Pancreas (tissue), 10 donors: Measurements from ENCODE around the gene PLXNC1. TPM values are rescaled to one million over a fixed set of nuclear protein-coding genes. Genes with fewer than 3 reads are reported as not detected.
A peak's percentile ranks its signal among the peaks of the same experiment; 100 is the strongest.

Experiments used
- ATAC-seq, 4 donors: fragments of 200-7000 bp; cut with Tn5 transposase; one replicate each; pipeline versions ENCODE4 v1.8.0 to v1.9.1; 2020; ENCODE audit warnings: mild to moderate bottlenecking in 4 of 4, moderate library complexity in 4 of 4
- DNase-seq, 6 donors: peaks; one replicate each; pipeline ENCODE4 v3.0.0-alpha.2; 2020
- FAIRE-seq: peaks from 2 replicates; lab custom pipeline; 2012; peaks lifted over from hg19 to GRCh38; lab: Jason Lieb, UNC
- H3K27ac ChIP-seq, 4 donors: fragments of 200-600 bp; sonication (generic); 1 replicate in 3 of 4; 2 replicates in 1 of 4; pipeline versions ENCODE4 v1.5.0 to v1.8.0; 2020
- H3K27me3 ChIP-seq, 4 donors: fragments of 200-600 bp; one replicate each; pipeline ENCODE4 v1.8.0; 2021
- H3K36me3 ChIP-seq, 3 donors: fragments of 200-600 bp; sonication (generic) in 1 of 3; one replicate each; pipeline versions ENCODE4 v1.5.0 to v1.8.0; 2020 to 2021
- H3K4me1 ChIP-seq, 3 donors: fragments of 200-600 bp; one replicate each; pipeline ENCODE4 v1.8.0; 2021
- H3K4me3 ChIP-seq, 4 donors: fragments of 200-600 bp; sonication (generic) in 2 of 4; one replicate each; pipeline versions ENCODE4 v1.5.0 to v1.8.0; 2020 to 2021
- H3K9me3 ChIP-seq, 4 donors: fragments of 200-600 bp; one replicate each; pipeline ENCODE4 v1.8.0; 2021
- WGBS, 2 donors: extraction: QIAGEN DNeasy Blood & Tissue Kit; methylation state at CpG; one replicate each; pipeline ENCODE4 v1.1.7; 2013; 5-methylcytosine and 5-hydroxymethylcytosine counted together
- intact Hi-C, 3 donors: fragments of 100-400 bp; cut with DNase I; formaldehyde crosslinking; loops; one replicate each; pipeline versions ENCODE4 v1.11.1 to v1.14.2; 2022
- polyA plus RNA-seq, 2 donors: library from polyadenylated mRNA; stranded (reverse); fragments of 200-250 nt; gene quantifications; one replicate each; pipeline ENCODE4 v1.2.3, GENCODE V29; 2013
- total RNA-seq, 6 donors: library from RNA; stranded (reverse); fragmentation: NEBNext Ultra II Directional in 4 of 6; extraction: Animal tissue kit (Norgen Biotek cat#: 25700) in 4 of 6; gene quantifications; one replicate each; pipeline versions ENCODE4 v1.2.1 to v1.2.4, GENCODE V29; 2021 to 2023
- TF ChIP-seq, protein P1 (sequence below), 4 donors: fragments of 200-600 bp; sonication (generic) in 3 of 4; IDR thresholded peaks; one replicate each; pipeline versions ENCODE4 v1.5.0 to v1.8.0; 2021; ENCODE audit warnings: antibody characterized with exemption in 4 of 4
- donor health status: healthy with polysubstance abuse.
- donor health status: DM: no; HTN: no; CAD: no; lungs with moderate emphysema.
- donor health status: DM: no; HTN: no; CAD: no.
- donor health status: control.
- donor health status: control.
- donor health status: Bipolar disorder and iron deficiency.
- donor health status: DM: yes; HTN: yes; CAD: no.
- donor health status: DM: no; HTN: no; CAD: no.
- donor health status: DM: no; HTN: no; CAD: no.
- donor health status: DM: yes; HTN: yes; CAD: no.

Gene PLXNC1
- total and polyA plus RNA-seq, 8 donors: 0.53 to 13.7 (median 2.0) TPM

DNA sequence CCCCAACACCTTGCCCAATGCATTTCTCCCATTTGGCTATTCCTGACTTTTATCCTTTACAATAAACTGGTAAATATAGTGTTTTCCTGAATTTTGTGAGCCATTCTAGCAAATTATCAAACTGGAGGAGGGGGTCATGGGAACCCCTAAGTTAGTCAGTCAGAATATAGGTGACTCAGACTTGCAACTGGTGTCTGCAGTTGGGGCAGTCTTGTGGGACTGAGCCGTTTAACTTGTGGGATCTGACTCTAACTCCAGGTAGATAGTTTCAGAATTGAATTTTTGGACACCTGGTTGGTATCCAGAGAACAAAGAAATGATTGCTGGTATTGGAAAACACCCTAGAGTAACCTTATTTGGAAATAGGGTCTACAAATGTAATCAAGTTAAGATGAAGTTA, 177.9 kb downstream of the PLXNC1 start:
- H3K4me1 ChIP-seq: no peaks in the 10 kb centered on the region
- FAIRE-seq: no peak
- TF ChIP-seq, protein P1, sequence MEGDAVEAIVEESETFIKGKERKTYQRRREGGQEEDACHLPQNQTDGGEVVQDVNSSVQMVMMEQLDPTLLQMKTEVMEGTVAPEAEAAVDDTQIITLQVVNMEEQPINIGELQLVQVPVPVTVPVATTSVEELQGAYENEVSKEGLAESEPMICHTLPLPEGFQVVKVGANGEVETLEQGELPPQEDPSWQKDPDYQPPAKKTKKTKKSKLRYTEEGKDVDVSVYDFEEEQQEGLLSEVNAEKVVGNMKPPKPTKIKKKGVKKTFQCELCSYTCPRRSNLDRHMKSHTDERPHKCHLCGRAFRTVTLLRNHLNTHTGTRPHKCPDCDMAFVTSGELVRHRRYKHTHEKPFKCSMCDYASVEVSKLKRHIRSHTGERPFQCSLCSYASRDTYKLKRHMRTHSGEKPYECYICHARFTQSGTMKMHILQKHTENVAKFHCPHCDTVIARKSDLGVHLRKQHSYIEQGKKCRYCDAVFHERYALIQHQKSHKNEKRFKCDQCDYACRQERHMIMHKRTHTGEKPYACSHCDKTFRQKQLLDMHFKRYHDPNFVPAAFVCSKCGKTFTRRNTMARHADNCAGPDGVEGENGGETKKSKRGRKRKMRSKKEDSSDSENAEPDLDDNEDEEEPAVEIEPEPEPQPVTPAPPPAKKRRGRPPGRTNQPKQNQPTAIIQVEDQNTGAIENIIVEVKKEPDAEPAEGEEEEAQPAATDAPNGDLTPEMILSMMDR (IDR thresholded peaks at IDR 0.05): no peak

DNA sequence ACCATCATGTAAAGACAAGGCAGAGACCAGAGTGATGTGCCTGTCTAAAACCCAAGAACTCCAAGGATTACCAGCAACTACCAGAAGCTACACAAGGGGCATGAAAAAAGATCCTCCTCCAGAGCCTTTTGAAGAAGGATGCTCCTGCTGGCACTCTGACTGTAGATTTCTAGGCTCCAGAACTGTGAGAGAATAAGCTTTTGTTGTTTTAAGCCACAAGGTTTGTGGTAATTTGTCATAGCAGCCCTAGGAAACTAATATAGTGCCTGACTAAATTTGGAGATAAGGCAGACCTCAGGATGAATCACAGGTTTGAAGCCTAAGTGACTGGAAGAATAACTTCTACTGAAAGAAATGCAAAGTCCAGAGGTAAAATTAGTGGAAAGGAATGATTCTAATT, 178.3 kb downstream of the PLXNC1 start:
- H3K27ac ChIP-seq: no peak overlapping the region
- ATAC-seq (peak in 1 of 4 donors; percentile 23), DNase-seq (no peak), FAIRE-seq (no peak)
- TF ChIP-seq, protein P1 (IDR thresholded peaks at IDR 0.05): no peak
- intact Hi-C loops: no loop called here
- H3K36me3 ChIP-seq: no peaks in the 10 kb centered on the region
- no peaks in the 10 kb centered on the region for H3K27me3 ChIP-seq
- no peaks in the 10 kb centered on the region for H3K4me1 ChIP-seq
- H3K4me3 ChIP-seq: no peak overlapping the region
- H3K9me3 ChIP-seq: no peaks in the 10 kb centered on the region

More for the DNA sequence above, 177.9 kb downstream of the PLXNC1 start:
- ATAC-seq: no peak
- DNase-seq: no peak
- H3K36me3 ChIP-seq: no peaks in the 10 kb centered on the region
- no peak overlapping the region for H3K4me3 ChIP-seq
- WGBS, 2 donors: 96 to 97% methylated on average over 1 of the region's 1 CpG
- no peak overlapping the region for H3K27ac ChIP-seq
- no peaks in the 10 kb centered on the region for H3K27me3 ChIP-seq
- no peaks in the 10 kb centered on the region for H3K9me3 ChIP-seq
- intact Hi-C loops: no loop called here

DNA sequence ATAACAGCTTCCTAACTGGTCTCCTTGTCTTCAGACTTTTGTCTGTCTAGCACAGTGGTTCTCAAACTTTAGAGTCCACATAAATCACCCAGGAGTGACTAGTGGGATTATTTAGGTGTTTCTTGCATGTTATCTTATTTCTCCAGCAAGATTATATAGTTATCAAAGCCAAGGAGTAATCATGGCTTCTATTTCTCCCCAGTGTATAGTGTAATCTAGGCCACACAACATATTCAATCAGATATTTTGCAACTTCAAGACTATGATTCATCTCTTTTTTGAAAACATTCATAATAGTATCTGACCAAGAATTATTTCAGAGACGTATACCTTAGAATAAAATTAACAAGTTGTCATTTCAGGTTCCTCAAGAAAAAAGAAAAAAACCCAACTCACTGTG, 179.4 kb downstream of the PLXNC1 start:
- 94 to 100% methylated on average over 1 of the region's 1 CpG for WGBS, 2 donors
- intact Hi-C loops: no loop called here
- H3K4me3 ChIP-seq: no peak overlapping the region
- no peaks in the 10 kb centered on the region for H3K36me3 ChIP-seq
- no peak for FAIRE-seq
- no peak for ATAC-seq
- H3K27ac ChIP-seq: no peak overlapping the region
- DNase-seq: no peak
- H3K4me1 ChIP-seq: no peaks in the 10 kb centered on the region
- TF ChIP-seq, protein P1 (IDR thresholded peaks at IDR 0.05): no peak
- H3K27me3 ChIP-seq: no peaks in the 10 kb centered on the region
- no peaks in the 10 kb centered on the region for H3K9me3 ChIP-seq

DNA sequence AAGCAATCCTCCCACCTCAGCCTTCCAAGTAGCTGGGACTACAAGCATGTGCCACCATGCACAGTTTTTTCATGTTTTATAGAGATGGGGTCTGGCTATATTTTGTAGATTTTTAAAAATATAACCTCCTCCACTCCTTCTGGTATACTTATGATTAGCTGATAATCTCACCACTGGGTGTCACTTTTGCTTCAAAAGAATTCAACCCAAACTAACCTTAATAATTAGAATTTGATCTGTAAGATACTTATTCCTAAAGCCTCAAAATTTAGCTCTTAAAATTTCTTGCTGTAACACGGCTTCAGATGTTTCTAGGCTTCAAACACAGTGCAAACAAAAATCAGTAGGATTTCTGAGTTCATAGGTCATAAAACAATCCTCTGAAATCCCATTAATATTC, 181.0 kb downstream of the PLXNC1 start:
- 84 to 94% methylated on average over 1 of the region's 1 CpG for WGBS, 2 donors
- no peaks in the 10 kb centered on the region for H3K9me3 ChIP-seq
- DNase-seq (no peak), ATAC-seq (no peak), FAIRE-seq (no peak)
- TF ChIP-seq, protein P1 (IDR thresholded peaks at IDR 0.05): no peak
- no peaks in the 10 kb centered on the region for H3K4me1 ChIP-seq
- intact Hi-C loops: no loop called here
- no peaks in the 10 kb centered on the region for H3K36me3 ChIP-seq
- H3K27me3 ChIP-seq: no peaks in the 10 kb centered on the region
- no peak overlapping the region for H3K27ac ChIP-seq
- H3K4me3 ChIP-seq: no peak overlapping the region

DNA sequence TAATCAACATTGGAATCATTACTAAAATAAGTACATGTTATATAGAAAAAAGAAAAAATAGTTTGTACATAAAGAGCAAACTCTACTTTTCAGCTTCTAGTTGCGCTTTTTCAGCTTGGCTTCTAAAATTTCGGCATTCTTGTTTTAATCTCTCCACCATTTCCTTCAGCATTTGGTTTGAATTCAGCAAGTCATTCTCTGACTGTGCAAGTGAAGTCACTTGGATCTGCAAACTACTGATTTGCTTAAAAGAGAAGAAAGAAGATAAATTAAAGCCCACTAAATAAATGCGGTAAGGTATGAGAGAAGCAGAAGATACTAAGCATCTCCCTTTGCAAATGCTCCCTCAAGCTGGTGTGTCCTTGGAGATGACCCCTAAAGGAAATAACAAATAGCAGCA, 185.0 kb downstream of the PLXNC1 start:
- ATAC-seq (no peak), FAIRE-seq (no peak), DNase-seq (no peak)
- intact Hi-C loops: no loop called here
- Histone ChIP-seq H3K4me1 (no peaks in the 10 kb centered on the region), H3K9me3 (no peaks in the 10 kb centered on the region), H3K4me3 (no peak overlapping the region), H3K36me3 (no peaks in the 10 kb centered on the region), H3K27ac (no peak overlapping the region), H3K27me3 (no peaks in the 10 kb centered on the region)
- TF ChIP-seq, protein P1 (IDR thresholded peaks at IDR 0.05): no peak
- WGBS, 2 donors: 92 to 96% methylated on average over 3 of the region's 3 CpGs
